Activated B cell treated with CpG ODN at 0.5 μM for 24 hours (primary cell): ENCODE data around the gene DHRSX. TPM values are rescaled to one million over a fixed set of nuclear protein-coding genes. Genes with fewer than 3 reads are reported as not detected.

Experiments
- ATAC-seq: fragments of 200-7000 bp; cut with Tn5 transposase; one replicate; pipeline ENCODE4 v1.10.0; 2021; ENCODE audit warnings: low read depth, mild to moderate bottlenecking, moderate library complexity
- CTCF ChIA-PET: fragments of 350-600 bp; sonication (Branson Sonifier 250); formaldehyde crosslinking; loops from one replicate; lab custom pipeline; 2021; ENCODE audit warnings: antibody characterized with exemption; lab: Charles Lee
- POLR2A ChIA-PET: fragments of 350-600 bp; sonication (Branson Sonifier 250); formaldehyde crosslinking; loops from one replicate; lab custom pipeline; 2021; ENCODE audit warnings: antibody characterized with exemption; lab: Charles Lee
- DNase-seq: peaks from one replicate; pipeline ENCODE4 v3.0.0; 2022
- H3K27ac Mint-ChIP-seq: one replicate; pipeline ENCODE4 v1.8.0; 2020; ENCODE audit warnings: mixed read lengths
- H3K27me3 Mint-ChIP-seq: one replicate; pipeline ENCODE4 v1.8.0; 2021; ENCODE audit warnings: mixed read lengths
- H3K36me3 Mint-ChIP-seq: one replicate; pipeline ENCODE4 v1.8.0; 2021; ENCODE audit warnings: low read depth, mixed read lengths
- H3K4me1 Mint-ChIP-seq: one replicate; pipeline ENCODE4 v1.8.0; 2021; ENCODE audit warnings: mixed read lengths
- H3K4me3 Mint-ChIP-seq: one replicate; pipeline ENCODE4 v1.8.0; 2020; ENCODE audit warnings: mild to moderate bottlenecking, mixed read lengths
- H3K9me3 Mint-ChIP-seq: one replicate; pipeline ENCODE4 v1.8.0; 2020; ENCODE audit warnings: mixed read lengths
- intact Hi-C: fragments of 100-400 bp; cut with micrococcal nuclease; formaldehyde crosslinking; loops from one replicate; pipeline ENCODE4 v1.15.1; 2024
- total RNA-seq: library from RNA; stranded (reverse); gene quantifications from 2 replicates; pipeline ENCODE4 v1.2.3, GENCODE V29; 2022
- TF ChIP-seq, protein P1 (sequence below): fragments of 200-600 bp; IDR thresholded peaks from one replicate; pipeline ENCODE4 v1.8.0; 2022; ENCODE audit warnings: antibody characterized with exemption, mild to moderate bottlenecking

Gene DHRSX
- total RNA-seq, 1 donor from 2014 or later, result 28.3 TPM

DNA sequence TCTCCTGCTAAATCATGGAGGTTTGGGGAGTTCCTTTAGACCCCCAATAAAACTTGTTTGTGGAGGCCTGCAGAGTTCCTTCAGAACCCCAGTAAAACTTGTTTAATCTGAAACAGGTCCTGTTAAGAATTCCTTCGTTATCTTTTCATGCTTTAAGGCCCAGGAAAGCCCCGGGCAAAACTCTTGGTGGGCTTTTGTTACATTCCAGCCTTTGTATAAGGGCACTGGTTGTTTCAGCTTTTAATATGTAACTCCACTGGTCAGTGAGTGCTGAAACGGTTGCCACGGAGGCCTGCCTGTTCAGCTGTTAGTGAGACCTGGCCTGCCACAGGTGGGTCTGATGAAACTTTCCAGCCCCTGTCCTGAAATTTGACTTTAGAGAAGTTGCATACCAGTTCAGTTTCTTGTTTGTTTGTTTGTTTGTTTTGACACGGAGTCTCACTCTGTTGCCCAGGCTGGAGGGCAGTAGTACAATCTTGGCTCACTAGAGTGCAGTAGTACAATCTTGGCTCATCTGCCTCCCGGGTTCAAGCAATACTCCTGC is 12.4 kb upstream of the DHRSX start:
- intact Hi-C loops, result loop anchor here (10.0 kb wide), 1 partner anchor 858 kb away; no protein-coding TSS in a partner anchor
- no peak overlapping the region for H3K4me3 Mint-ChIP-seq
- H3K27ac Mint-ChIP-seq, result no peak overlapping the region
- ChIA-PET CTCF (no interaction called here), POLR2A (no interaction called here)
- DNase-seq, result no peak
- peaks cover 55% of the 10 kb centered on the region for H3K4me1 Mint-ChIP-seq
- no peaks in the 10 kb centered on the region for H3K9me3 Mint-ChIP-seq
- H3K36me3 Mint-ChIP-seq, result no peaks in the 10 kb centered on the region
- TF ChIP-seq, protein P1, sequence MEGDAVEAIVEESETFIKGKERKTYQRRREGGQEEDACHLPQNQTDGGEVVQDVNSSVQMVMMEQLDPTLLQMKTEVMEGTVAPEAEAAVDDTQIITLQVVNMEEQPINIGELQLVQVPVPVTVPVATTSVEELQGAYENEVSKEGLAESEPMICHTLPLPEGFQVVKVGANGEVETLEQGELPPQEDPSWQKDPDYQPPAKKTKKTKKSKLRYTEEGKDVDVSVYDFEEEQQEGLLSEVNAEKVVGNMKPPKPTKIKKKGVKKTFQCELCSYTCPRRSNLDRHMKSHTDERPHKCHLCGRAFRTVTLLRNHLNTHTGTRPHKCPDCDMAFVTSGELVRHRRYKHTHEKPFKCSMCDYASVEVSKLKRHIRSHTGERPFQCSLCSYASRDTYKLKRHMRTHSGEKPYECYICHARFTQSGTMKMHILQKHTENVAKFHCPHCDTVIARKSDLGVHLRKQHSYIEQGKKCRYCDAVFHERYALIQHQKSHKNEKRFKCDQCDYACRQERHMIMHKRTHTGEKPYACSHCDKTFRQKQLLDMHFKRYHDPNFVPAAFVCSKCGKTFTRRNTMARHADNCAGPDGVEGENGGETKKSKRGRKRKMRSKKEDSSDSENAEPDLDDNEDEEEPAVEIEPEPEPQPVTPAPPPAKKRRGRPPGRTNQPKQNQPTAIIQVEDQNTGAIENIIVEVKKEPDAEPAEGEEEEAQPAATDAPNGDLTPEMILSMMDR, result no peak
- no peaks in the 10 kb centered on the region for H3K27me3 Mint-ChIP-seq
- no peak for ATAC-seq

DNA sequence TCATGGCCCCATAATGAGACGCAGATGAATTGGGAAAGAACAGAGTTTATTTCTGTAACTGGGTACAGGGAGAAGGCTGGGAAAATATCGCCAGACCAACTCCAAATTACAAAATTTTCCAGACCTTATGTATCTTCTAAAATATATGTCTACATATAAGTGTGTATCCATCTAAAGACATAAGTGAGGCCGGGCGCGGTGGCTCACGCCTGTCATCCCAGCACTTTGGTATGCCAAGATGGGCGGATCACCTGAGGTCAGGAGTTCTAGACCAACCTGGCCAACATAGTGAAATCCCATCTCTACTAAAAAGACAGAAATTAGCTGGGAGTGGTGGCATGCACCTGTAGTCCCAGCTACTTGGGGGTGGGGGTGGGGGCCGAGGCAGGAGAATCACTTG is 11.7 kb upstream of the DHRSX start:
- ChIA-PET CTCF (no interaction called here), POLR2A (no interaction called here)
- Mint-ChIP-seq H3K36me3 (no peaks in the 10 kb centered on the region), H3K27ac (no peak overlapping the region), H3K4me1 (peaks cover 49% of the 10 kb centered on the region), H3K4me3 (no peak overlapping the region), H3K27me3 (no peaks in the 10 kb centered on the region), H3K9me3 (no peaks in the 10 kb centered on the region)
- TF ChIP-seq, protein P1, result no peak
- ATAC-seq, result no peak
- intact Hi-C loops, result loop anchor here (10.0 kb wide), 1 partner anchor 858 kb away; no protein-coding TSS in a partner anchor
- no peak for DNase-seq

DNA sequence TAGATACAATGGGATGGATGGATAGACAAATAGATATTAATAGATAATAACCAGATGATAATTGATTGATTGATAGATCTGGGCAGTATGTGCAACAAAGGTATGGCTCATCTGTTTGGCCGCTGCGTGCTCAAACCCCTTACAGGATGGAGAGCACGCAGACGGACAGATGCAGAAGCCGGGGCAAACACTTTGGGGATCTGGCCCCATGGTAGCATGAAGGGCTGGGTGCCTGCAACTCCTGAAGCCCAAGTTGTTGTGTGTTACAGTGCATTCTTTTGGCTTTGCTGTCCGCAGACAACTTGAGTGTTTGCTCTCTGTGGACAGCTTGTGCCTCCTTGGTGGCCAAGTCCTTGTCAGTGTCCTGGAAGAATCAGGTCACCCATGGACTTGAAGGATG is 10.6 kb upstream of the DHRSX start:
- peaks cover 37% of the 10 kb centered on the region for H3K4me1 Mint-ChIP-seq
- POLR2A ChIA-PET, result no interaction called here

DNA sequence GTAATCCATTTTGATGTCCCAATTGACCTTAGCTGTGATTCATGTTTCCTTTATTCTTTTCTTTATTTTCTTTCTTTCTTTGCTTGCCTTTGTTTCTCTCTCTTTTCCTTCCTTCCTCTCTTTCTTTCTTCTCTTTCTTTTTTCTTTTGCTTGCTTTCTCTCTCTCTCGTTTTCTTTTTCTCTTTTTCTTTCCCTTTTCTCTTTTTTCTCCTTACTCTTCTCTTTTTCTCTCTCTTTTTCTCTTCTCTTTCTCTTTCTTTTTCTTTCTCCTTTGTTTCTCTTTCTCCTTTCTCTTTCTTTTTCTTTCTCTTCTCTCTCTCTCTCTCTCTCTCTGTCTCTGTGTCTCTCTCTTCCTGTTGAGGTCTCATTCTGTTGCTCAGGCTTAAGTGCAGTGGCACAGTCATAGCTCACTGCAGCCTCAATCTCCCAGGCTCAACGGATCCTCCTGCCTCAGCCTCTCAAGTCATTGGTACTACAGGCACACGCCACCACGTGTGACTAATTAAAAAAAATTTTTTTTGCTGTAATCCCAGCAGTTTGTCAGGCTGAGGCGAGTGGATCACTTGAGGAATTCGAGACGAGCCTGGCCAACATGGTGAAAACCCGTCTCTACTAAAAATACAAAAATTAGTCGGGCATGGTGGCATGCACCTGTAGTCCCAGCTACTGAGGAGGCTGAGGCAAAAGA is 8.0 kb upstream of the DHRSX start:
- no peak overlapping the region for H3K4me3 Mint-ChIP-seq
- ATAC-seq (no peak), DNase-seq (no peak)
- H3K4me1 Mint-ChIP-seq, result peaks cover 18% of the 10 kb centered on the region
- H3K9me3 Mint-ChIP-seq, result no peaks in the 10 kb centered on the region
- POLR2A ChIA-PET, result no interaction called here
- intact Hi-C loops, result no loop called here
- TF ChIP-seq, protein P1, result no peak
- no peaks in the 10 kb centered on the region for H3K27me3 Mint-ChIP-seq
- CTCF ChIA-PET, result no interaction called here
- no peak overlapping the region for H3K27ac Mint-ChIP-seq
- H3K36me3 Mint-ChIP-seq, result no peaks in the 10 kb centered on the region

More for the DNA sequence above, 10.6 kb upstream of the DHRSX start:
- ATAC-seq (no peak), DNase-seq (no peak)
- H3K27ac Mint-ChIP-seq, result no peak overlapping the region
- CTCF ChIA-PET, result no interaction called here
- no peaks in the 10 kb centered on the region for H3K27me3 Mint-ChIP-seq
- H3K4me3 Mint-ChIP-seq, result no peak overlapping the region
- no peaks in the 10 kb centered on the region for H3K36me3 Mint-ChIP-seq
- intact Hi-C loops, result loop anchor here (10.0 kb wide), 1 partner anchor 857 kb away; no protein-coding TSS in a partner anchor
- no peaks in the 10 kb centered on the region for H3K9me3 Mint-ChIP-seq
- TF ChIP-seq, protein P1, result no peak

DNA sequence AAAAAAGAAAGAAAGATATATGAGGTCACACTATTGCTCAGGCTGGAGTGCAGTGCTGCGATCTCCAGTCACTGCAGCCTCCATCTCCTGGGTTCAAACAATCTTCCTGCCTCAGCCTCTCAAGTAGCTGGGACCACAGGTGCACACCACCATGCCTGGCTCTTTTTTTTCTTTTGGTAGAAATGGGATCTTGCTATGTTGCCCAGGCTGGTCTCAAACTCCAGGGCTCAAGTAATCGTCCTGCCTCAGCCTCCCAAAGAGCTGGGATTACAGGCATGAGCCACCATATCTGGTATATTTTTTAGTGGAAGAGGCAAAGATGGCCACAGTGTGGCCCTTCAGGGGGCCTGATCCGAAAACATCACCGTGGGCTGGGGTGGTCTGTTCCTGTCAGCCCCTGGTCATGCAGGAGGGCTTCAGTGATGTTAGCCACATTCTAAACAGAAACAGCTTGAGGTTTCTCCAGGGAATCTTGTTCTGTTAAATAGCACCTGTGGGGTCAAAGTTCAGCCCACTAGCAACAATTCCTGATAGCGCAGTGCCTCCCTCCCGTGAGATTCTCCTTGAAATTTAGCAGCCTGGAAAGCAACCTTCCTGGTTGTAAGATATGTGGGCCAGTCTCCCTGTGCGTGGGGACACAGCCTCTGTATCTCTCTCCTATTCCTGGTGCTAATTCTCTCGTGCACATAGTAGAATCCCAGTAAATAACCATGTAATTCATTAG is 7.3 kb upstream of the DHRSX start:
- POLR2A ChIA-PET, result no interaction called here

More for the DNA sequence above, 7.3 kb upstream of the DHRSX start:
- intact Hi-C loops, result no loop called here
- no peak for ATAC-seq
- Mint-ChIP-seq H3K27ac (no peak overlapping the region), H3K27me3 (no peaks in the 10 kb centered on the region), H3K36me3 (no peaks in the 10 kb centered on the region), H3K4me1 (peaks cover 11% of the 10 kb centered on the region), H3K9me3 (no peaks in the 10 kb centered on the region), H3K4me3 (no peak overlapping the region)
- no peak for DNase-seq
- TF ChIP-seq, protein P1, result no peak
- CTCF ChIA-PET, result no interaction called here
